ENCODE measurements around the gene PCMTD2.
"Not testable (repeated sequence)": the region's sequence is repeated elsewhere in the genome, so short reads cannot be mapped to it uniquely, and the experiment has no call there.

PCMTD2 gene

GRCh38 chr20:64286447-64287263, 31.1 kb downstream of the PCMTD2 start:
- DNase-seq (ENCODE audit: low read depth in 3 of 3), result not testable (repeated sequence)

- not testable (repeated sequence) for DNase-seq (ENCODE audit: low read depth in 3 of 3)
Measured at GRCh38 chr20:64287264-64287590, 31.7 kb downstream of the PCMTD2 start.

DNA sequence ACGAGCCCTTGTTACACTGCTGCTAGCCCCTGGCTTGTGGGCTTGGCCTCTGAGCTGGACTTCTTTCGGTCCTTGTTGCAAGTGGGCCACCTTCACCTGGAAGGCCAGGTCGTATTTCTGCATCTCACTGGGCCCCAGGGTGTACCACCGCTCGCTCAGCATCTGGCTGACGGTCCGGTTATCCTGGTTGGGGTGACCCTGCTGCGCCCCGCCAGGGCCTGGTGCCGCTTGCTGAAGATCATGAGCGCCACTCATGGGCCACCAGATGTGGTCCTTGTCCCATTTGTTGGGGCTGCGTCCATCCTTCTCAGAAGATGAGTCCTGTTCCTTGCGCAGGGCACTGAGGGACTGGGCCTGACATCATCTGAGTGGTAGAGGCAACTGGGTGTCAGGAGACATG, 36.6 kb downstream of the PCMTD2 start:
- not testable (repeated sequence) for DNase-seq (ENCODE audit: low read depth in 3 of 3)

DNA sequence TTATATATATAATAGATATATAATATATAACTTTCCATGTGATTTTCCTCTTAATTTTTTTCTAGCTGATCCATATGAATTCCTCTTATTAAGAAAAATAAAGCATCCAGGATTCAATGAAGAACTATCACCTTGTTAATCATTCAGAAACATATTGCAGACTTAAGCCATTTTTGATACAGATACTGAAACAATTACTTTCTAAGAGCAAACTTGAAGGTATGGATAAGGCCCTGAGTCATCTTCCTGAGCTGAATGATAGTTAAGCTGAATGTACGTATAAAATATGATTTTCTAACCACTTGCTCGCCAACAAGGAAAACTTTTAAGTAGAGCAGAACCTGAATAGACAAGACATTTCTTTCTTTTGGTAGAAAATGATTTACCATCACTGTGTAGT, 47.5 kb downstream of the PCMTD2 start:
- not testable (repeated sequence) for DNase-seq (ENCODE audit: low read depth in 3 of 3)

GRCh38 chr20:64313761-64314160, 58.2 kb downstream of the PCMTD2 start:
- DNase-seq (ENCODE audit: low read depth in 3 of 3), result not testable (repeated sequence)

DNA sequence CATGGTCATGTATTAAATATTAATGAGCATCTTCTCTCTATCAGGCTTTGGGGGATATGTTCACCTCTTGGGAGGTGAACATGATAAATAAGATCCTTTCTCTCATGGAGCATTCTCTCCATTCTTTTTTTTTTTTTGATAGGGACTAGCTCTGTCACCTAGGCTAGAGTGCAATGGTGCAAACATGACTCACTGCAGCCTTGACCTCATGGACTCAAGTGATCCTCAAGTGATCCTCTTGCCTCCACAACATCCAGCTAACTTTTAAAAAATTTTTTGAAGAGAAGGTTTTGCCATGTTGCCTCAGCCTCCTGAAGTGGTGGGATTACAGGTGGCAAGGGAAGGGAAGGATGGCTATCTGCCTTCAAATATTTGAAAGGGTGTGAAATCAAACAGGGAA, 59.8 kb downstream of the PCMTD2 start:
- not testable (repeated sequence) for DNase-seq (ENCODE audit: low read depth in 3 of 3)

- DNase-seq (ENCODE audit: low read depth in 3 of 3), result not testable (repeated sequence)
Measured at GRCh38 chr20:64315884-64316283, 60.3 kb downstream of the PCMTD2 start.

DNA sequence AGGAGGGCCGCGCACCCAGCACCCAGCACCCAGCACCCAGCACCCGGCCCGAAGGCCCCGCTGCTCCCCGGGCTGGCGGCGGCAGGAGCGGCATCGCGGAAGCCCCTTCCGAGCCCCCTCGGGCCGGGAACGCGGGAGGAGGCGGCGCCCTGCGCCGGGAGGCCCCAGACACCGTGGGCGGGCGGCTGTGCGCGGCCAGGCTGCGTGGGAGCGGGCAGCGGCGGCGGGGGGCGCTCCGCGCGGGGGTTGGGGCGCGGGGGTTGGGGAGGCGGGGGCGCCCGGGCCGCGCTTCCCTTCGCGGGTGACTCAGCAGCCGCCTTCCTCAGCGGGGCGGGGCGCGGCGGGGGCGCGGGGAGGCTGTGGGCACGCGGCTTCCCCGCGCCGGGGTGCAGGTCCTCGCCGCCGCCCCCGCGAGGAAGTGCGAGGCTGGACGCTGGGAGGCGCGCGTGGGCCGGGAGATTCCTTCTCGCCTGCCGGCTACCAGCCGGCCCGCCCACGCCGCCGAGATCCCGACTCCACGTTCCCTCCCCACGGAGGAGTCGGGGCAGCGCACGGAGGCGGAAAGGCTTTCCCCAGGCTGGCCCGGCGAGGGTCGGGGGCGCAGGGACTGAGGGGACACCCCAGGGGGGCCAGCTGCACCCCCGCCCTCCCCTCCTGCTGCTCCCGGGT, 61.0 kb downstream of the PCMTD2 start:
- peak in 1 of 3 experiments; percentile 22 for DNase-seq (ENCODE audit: low read depth in 3 of 3)

DNA sequence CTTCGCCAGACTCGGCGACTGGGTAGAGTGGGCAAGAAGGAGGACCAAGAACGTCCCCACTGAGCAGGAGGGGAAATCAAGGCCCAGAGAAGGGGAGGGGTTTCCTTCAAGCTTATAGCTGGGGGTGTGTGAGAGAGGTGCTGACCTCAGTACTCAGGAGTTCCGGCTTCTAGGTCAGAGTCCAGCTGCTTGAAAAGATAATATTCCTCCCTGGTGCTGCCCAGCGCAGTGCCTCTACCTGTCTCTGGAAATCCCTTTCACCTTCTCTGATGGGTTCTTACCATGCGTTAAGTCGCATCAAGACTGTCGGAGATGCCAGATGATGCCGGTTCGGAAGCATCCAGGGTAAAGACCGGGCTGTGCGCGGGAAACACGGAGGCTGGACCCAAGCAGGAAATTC, 61.8 kb downstream of the PCMTD2 start:
- not testable (repeated sequence) for DNase-seq (ENCODE audit: low read depth in 3 of 3)

GRCh38 chr20:64318056-64318455, 62.5 kb downstream of the PCMTD2 start:
- DNase-seq (ENCODE audit: low read depth in 3 of 3), result not testable (repeated sequence)

GRCh38 chr20:64322031-64322789, 66.7 kb downstream of the PCMTD2 start:
- not testable (repeated sequence) for DNase-seq (ENCODE audit: low read depth in 3 of 3)
